Activated CD8-positive, alpha-beta memory T cell treated with anti-CD3 and anti-CD28 coated beads, Interleukin-2, amount 10 ng/mL, durations not matched to agents 7 days and 5 days (primary cell): ENCODE results near the gene PSMD13. TPM values are rescaled to one million over a fixed set of nuclear protein-coding genes. Genes with fewer than 3 reads are reported as not detected.

Experiments used
- ATAC-seq: fragments of 150-1000 bp; cut with Tn5 transposase; one replicate; pipeline ENCODE4 v1.10.0; 2021; ENCODE audit warnings: moderate library complexity
- CTCF ChIA-PET: fragments of 350-600 bp; sonication (Branson Sonifier 250); formaldehyde crosslinking; loops from one replicate; lab custom pipeline; 2021; ENCODE audit warnings: antibody characterized with exemption; lab: Charles Lee
- DNase-seq: peaks from one replicate; pipeline ENCODE4 v3.0.0-alpha.2; 2020
- H3K27ac Mint-ChIP-seq: one replicate; pipeline ENCODE4 v1.8.0; 2021; ENCODE audit warnings: mild to moderate bottlenecking, mixed read lengths
- H3K27me3 Mint-ChIP-seq: one replicate; pipeline ENCODE4 v1.8.0; 2021; ENCODE audit warnings: mixed read lengths
- H3K36me3 Mint-ChIP-seq: one replicate; pipeline ENCODE4 v1.8.0; 2021; ENCODE audit warnings: mild to moderate bottlenecking, mixed read lengths
- H3K4me1 Mint-ChIP-seq: one replicate; pipeline ENCODE4 v1.8.0; 2021; ENCODE audit warnings: mixed read lengths
- H3K4me3 Mint-ChIP-seq: one replicate; pipeline ENCODE4 v1.8.0; 2021; ENCODE audit warnings: mild to moderate bottlenecking, moderate library complexity, mixed read lengths
- H3K9me3 Mint-ChIP-seq: one replicate; pipeline ENCODE4 v1.8.0; 2022; ENCODE audit warnings: low read depth, mixed read lengths
- total RNA-seq, 2 experiments: library from RNA; stranded (reverse); gene quantifications; one replicate each; pipeline ENCODE4 v1.2.3, GENCODE V29; 2021

PSMD13 gene
- total RNA-seq, 2 experiments from 2014 or later: 166 to 199 TPM

DNA sequence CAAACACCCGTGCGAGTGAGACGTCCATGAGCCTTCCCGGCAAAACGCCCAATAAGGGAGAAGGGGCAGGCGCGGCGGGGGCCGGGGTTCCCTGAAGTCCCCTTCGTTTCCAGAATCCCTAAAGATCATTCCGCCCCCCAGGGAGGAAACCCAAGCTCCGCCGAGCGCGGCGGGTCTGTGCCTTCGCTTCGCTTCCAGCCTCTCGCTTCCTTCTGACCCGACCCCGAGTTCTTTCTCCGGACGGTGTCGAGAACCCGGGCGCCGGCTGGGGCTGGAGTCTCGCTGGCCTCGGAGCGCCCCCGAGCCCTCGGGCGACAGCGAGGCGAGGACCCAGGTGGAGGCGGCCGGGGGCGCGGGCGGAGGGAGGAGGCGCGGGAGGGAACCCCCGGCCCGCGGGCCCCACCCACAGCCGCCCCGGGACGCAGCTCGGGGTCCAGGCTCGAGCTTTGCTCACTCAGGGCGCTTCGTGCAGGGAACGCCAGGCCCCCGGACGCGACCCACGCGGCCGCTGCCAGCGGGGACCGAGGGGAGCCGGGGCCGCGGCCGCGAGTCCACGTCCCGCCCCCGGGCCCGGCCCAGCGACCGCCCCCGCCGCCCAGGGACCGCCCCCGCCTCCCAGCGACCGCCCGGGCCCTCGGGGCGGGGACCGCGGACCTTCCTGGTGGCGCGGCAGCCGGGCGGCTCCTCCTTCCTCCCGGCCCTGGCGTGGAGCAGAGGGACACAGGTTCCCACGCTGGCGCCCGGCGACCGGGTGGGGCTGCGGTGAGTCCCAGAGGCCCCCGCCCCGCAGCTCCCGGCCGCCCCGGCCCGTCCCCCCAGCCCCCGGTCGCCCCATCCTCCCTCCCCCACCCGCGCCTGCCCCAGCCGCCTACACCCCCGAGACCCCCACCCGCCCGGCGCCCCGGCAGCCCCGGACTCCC, 52.0 kb downstream of the PSMD13 start, which contains the start of gene PGGHG:
TSS of gene PGGHG (plus strand) at position 649 of the 920 bp plus-strand sequence. CDS start 691 bp downstream, outside the sequence.
- DNase-seq (peak; percentile 75), ATAC-seq (peak; percentile 72)
- Mint-ChIP-seq H3K4me1 (peaks cover 42% of the 10 kb centered on the region), H3K4me3 (peak within 1 kb of the TSS; percentile 95), H3K27me3 (peaks cover 11% of the 10 kb centered on the region), H3K9me3 (no peaks in the 10 kb centered on the region), H3K27ac (peak within 1 kb of the TSS; percentile 94), H3K36me3 (peaks cover 17% of the 10 kb centered on the region)
- CTCF ChIA-PET: interaction anchor here (1.4 to 3.8 kb wide), 7 partner anchors 8 to 159 kb away, joined by 4 to 27 read pairs (median 8); no protein-coding TSS in a partner anchor

DNA sequence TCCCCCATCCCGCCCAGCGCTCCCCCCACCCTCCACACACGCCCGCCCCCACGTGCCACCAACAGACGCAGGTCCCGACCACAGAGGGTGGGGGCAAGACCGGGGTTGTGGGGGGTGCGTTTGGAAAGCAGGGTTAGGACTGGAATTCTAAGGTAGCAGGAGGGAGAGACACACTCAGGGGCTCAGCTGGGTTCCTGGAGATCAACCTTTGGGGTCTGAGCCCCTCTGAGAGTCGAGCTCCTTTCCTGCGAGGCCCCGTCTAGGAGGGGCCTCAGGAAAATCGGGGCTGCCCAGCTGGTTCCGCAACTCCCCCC, 52.6 kb downstream of the PSMD13 start:
- Mint-ChIP-seq H3K36me3 (peaks cover 18% of the 10 kb centered on the region), H3K27ac (peak overlapping the region; percentile 68), H3K4me1 (peaks cover 41% of the 10 kb centered on the region), H3K9me3 (no peaks in the 10 kb centered on the region), H3K27me3 (peaks cover 11% of the 10 kb centered on the region), H3K4me3 (peak overlapping the region; percentile 74)
- ATAC-seq: no peak
- CTCF ChIA-PET: interaction anchor here (1.4 to 3.8 kb wide), 7 partner anchors 9 to 158 kb away, joined by 4 to 27 read pairs (median 5); no protein-coding TSS in a partner anchor
- no peak for DNase-seq

DNA sequence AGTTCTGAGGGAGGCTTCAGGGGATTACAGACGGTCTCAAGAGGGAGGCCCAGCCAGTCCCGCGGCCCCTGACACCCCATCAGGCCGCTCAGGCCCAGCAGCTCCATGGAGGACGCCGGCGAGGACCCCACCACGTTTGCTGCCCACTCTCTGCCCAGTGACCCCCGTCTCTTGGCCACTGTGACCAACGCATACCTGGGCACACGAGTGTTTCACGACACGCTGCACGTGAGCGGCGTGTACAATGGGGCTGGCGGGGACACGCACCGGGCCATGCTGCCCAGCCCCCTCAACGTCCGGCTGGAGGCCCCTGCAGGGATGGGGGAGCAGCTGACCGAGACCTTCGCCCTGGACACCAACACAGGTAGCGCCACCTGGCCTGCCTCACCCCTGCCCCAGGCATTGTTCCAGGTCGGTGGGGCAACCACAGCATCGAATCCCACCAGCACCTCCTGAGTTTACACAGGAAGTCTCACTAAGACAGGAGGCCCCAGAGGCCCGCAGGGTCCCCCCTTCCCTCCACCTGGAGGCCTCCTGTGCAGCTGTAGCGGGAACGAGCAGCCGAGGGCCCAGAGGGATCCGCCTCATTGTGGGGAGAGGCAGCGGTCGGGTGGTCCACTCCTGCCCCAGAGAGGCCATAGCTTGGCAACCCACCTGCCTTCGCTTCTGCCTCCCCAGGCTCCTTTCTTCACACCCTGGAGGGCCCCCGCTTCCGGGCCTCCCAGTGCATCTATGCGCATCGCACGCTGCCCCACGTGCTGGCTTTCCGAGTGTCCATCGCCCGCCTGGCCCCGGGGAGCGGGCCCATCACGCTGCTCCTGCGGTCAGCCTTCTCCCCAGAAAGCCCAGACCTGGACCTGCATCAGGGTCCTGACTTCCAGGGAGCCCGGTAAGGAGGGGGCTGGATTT, 53.2 kb downstream of the PSMD13 start:
- Mint-ChIP-seq H3K4me3 (peak overlapping the region; percentile 74), H3K36me3 (peaks cover 18% of the 10 kb centered on the region), H3K27ac (peak overlapping the region; percentile 68), H3K4me1 (peaks cover 41% of the 10 kb centered on the region), H3K9me3 (no peaks in the 10 kb centered on the region), H3K27me3 (peaks cover 11% of the 10 kb centered on the region)
- CTCF ChIA-PET: interaction anchor here (1.4 to 3.8 kb wide), 6 partner anchors 10 to 158 kb away, joined by 4 to 27 read pairs (median 4); no protein-coding TSS in a partner anchor
- DNase-seq (no peak), ATAC-seq (no peak)

DNA sequence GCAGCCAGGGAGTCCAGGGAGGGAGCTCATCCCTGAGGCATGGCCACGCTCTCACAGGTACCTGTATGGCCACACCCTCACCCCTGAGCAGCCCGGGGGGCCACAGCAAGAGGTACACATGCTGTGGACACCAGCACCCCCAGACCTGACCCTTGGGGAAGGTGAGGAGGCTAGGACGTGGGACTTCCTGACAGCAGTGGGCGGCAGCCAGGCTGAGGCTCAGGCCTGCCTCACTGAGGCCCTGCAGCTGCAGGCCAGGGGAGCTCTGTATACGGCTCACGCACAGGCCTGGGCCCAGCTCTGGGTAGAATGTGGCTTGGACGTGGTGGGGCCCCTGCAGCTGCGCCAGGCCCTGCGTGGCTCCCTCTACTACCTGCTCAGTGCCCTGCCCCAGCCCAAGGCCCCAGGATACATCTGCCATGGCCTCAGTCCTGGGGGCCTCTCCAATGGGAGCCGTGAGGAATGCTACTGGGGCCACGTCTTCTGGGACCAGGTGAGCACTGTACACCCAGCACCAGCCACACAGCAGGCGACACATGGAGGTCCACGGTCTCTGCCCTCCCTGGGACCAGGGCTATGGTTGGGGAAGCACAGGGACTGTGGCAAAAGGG, 54.0 kb downstream of the PSMD13 start:
- Mint-ChIP-seq H3K4me3 (peak overlapping the region; percentile 74), H3K27ac (peak overlapping the region; percentile 41), H3K9me3 (no peaks in the 10 kb centered on the region), H3K4me1 (peaks cover 42% of the 10 kb centered on the region), H3K36me3 (peaks cover 20% of the 10 kb centered on the region), H3K27me3 (peaks cover 11% of the 10 kb centered on the region)
- CTCF ChIA-PET: interaction anchor here (1.5 to 3.8 kb wide), 4 partner anchors 10 to 40 kb away, joined by 4 to 27 read pairs (median 6); no protein-coding TSS in a partner anchor
- no peak for DNase-seq
- no peak for ATAC-seq

DNA sequence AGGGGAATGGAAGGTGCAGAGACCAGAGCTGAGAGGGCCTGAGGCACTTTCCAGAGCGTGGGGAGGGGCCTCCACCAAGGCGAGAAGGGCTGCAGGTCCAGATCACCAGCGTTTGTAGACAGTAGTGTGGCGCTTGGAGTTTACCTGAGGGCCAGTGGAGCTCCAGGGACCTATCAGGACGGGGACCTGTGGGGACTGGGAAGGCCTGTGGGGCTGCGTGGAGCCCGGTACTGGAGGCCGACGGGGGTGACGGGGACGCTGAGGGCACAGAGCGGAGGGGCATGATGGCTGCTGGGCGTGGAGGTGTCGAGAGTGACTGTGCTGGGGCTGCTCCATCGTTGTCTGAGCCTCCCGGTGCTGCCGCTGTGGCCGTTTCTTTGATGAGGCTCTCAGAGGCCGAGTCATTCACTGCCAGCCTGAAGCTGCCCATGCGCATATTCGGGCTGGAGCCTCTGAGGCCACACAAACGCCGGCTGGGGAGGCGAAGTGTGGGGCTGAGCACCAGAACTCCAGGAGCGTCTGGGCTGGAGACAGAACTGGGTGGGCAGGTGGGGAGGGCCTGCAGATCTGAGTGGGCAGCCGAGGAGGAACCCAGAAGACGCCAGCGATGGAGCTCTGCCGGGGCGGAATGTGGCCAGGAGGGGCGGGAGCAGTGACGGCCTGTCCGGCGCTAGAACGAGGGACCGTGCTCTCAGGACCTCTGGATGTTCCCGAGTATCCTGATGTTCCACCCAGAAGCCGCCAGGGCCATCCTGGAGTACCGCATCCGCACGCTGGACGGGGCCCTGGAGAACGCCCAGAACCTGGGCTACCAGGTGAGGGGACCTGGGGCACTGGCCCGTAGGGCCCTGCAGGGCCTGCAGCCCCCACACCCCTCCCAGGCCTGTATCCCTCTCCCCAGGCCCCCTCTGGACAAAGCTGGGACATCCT, 54.8 kb downstream of the PSMD13 start:
- Mint-ChIP-seq H3K4me3 (peak overlapping the region; percentile 74), H3K36me3 (peaks cover 18% of the 10 kb centered on the region), H3K27ac (peak overlapping the region; percentile 41), H3K27me3 (peaks cover 11% of the 10 kb centered on the region), H3K9me3 (no peaks in the 10 kb centered on the region), H3K4me1 (peaks cover 44% of the 10 kb centered on the region)
- ATAC-seq (no peak), DNase-seq (no peak)
- CTCF ChIA-PET: interaction anchor here (3.8 kb wide), 1 partner anchor 12 kb away, joined by 27 read pairs; no protein-coding TSS in a partner anchor

DNA sequence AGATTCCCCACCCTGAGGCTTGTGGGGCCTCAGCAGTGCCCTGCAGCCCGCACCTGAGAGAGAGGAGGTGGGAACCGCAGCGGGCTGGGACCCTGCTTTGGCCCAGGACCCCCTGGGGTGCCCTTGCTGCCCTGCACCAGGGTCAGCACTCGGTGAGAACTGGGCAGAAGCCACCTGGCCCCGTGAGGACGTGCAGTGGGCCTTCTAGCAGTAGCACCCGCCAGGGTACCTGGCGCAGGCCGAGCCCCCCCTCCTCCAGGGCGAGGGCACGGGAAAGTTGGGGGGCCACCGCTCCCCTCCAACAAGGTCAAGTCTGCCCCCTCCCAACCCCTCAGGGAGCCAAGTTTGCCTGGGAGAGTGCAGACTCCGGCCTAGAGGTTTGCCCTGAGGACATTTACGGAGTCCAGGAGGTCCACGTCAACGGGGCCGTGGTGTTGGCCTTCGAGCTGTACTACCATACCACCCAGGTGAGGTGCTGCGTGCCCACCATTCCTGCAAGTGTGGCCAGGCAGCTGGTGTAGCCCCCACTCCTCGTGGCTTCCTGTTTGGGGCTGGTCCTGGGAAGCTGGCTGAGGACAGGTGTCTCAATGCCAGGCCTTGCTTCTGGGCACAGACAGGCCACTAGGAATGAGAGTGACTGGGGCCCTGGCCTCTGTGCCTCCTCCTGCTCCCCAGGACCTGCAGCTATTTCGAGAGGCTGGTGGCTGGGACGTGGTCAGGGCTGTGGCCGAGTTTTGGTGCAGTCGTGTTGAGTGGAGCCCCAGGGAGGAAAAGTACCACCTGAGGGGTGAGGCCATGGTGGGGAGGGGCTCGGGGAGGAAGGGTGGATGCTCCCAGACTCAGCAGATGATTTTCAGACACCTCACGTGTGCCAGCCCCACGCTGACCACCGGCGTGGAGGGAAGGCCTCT, 55.7 kb downstream of the PSMD13 start:
- peaks cover 18% of the 10 kb centered on the region for H3K36me3 Mint-ChIP-seq
- CTCF ChIA-PET: interaction anchor here (3.3 kb wide), 1 partner anchor 12 kb away, joined by 14 read pairs; no protein-coding TSS in a partner anchor
- ATAC-seq (no peak), DNase-seq (no peak)
- H3K4me1 Mint-ChIP-seq: peaks cover 45% of the 10 kb centered on the region
- no peak overlapping the region for H3K4me3 Mint-ChIP-seq
- no peaks in the 10 kb centered on the region for H3K9me3 Mint-ChIP-seq
- H3K27me3 Mint-ChIP-seq: peaks cover 8% of the 10 kb centered on the region
- H3K27ac Mint-ChIP-seq: no peak overlapping the region

DNA sequence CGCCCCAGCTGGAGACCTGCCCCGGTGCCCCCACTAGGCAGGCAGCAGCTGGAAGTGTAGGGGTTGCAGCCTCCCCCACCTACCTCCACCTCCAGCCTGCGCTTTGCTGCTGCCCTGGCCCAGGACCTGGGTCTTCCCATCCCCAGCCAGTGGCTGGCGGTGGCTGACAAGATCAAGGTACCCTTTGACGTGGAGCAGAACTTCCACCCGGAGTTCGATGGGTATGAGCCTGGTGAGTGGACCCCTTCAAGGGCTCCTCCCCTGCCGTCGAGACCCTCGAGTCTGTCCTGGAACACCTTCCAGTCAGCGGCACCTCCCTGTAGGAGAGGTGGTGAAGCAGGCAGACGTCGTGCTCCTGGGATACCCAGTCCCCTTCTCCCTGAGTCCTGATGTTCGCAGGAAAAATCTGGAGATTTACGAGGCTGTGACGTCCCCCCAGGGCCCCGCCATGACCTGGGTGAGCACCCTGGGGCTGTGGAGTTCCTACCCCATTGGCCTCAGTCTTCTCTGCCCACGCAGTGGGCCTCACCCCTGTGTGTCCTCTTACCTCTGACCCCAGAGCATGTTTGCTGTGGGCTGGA, 56.6 kb downstream of the PSMD13 start:
- CTCF ChIA-PET: interaction anchor here (3.3 kb wide), 1 partner anchor 11 kb away, joined by 14 read pairs; no protein-coding TSS in a partner anchor
- H3K4me1 Mint-ChIP-seq: peaks cover 47% of the 10 kb centered on the region
- no peak for DNase-seq

DNA sequence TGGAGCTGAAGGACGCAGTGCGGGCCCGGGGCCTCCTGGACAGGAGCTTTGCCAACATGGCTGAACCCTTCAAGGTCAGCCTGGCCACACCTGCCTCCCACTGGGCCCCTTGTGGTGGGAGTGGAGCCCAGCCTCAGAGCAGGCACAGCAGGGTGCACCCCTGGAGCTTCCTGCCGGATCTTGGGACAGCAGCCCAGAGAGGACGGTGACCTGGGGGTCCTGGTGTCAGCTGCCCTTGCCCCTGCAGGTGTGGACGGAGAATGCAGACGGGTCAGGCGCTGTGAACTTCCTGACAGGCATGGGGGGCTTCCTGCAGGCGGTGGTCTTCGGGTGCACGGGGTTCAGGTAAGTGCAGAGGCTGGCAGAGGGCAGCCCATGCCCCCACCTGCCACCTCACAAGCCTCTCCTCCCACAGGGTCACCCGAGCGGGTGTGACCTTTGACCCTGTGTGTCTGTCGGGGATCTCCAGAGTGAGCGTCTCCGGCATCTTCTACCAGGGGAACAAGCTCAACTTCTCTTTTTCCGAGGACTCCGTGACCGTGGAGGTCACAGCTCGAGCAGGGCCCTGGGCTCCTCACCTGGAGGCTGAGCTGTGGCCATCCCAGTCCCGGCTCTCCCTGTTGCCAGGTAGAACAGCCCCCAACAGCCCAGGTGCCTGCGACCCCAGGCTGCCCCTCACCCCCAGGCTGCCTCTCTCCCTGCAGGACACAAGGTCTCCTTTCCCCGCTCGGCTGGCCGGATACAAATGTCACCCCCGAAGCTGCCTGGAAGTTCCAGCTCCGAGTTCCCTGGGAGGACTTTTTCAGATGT, 57.3 kb downstream of the PSMD13 start:
- Mint-ChIP-seq H3K27ac (no peak overlapping the region), H3K4me3 (no peak overlapping the region), H3K36me3 (peaks cover 14% of the 10 kb centered on the region), H3K4me1 (peaks cover 49% of the 10 kb centered on the region), H3K9me3 (no peaks in the 10 kb centered on the region), H3K27me3 (no peaks in the 10 kb centered on the region)
- CTCF ChIA-PET: interaction anchor here (3.3 kb wide), 1 partner anchor 11 kb away, joined by 14 read pairs; no protein-coding TSS in a partner anchor
- DNase-seq (no peak), ATAC-seq (no peak)

More for the DNA sequence above, 56.6 kb downstream of the PSMD13 start:
- Mint-ChIP-seq H3K27me3 (no peaks in the 10 kb centered on the region), H3K9me3 (no peaks in the 10 kb centered on the region), H3K27ac (no peak overlapping the region), H3K4me3 (no peak overlapping the region), H3K36me3 (peaks cover 14% of the 10 kb centered on the region)
- no peak for ATAC-seq

DNA sequence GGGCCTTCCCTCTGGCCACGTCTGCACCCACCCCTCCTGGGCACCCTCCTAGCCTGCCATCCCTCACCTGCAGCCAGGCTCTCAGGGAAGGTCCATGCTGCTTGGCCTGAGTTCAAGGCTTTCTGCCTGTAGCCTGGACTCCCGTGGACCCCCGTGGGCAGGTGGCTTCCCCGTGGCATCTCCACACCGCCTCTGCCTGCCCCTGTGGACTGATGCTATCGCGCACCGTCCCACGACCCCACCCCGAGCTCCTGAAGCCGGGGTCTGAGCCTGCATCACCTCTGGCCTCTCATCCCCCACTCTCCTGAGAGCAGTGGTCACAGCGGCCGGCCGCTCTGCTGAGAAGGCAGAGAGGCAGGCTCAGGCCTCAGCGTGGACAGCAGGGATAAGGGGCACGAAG, 58.0 kb downstream of the PSMD13 start:
- no peak overlapping the region for H3K27ac Mint-ChIP-seq
- no peaks in the 10 kb centered on the region for H3K9me3 Mint-ChIP-seq
- CTCF ChIA-PET: interaction anchor here (3.3 kb wide), 1 partner anchor 10 kb away, joined by 14 read pairs; no protein-coding TSS in a partner anchor
- no peak for ATAC-seq
- peaks cover 14% of the 10 kb centered on the region for H3K36me3 Mint-ChIP-seq
- H3K4me3 Mint-ChIP-seq: no peak overlapping the region
- H3K27me3 Mint-ChIP-seq: peaks cover under 1% of the 10 kb centered on the region
- H3K4me1 Mint-ChIP-seq: peaks cover 49% of the 10 kb centered on the region
- no peak for DNase-seq
